A673 (cell line): ENCODE measurements around the gene SLC15A4.

ENCODE experiments used
- CTCF ChIP-seq: fragments of 300-800, 200-600 bp; sonication (generic); conservative IDR thresholded peaks from 2 replicates; pipeline ENCODE4 v1.5.1; 2017; ENCODE audit warnings: low read depth, mild to moderate bottlenecking, antibody characterized with exemption, low read length, moderate library complexity, mixed read lengths
- EZH2 ChIP-seq: fragments of 200-600 bp; sonication (generic); IDR thresholded peaks from 2 replicates; pipeline ENCODE4 v1.6.1; 2017; ENCODE audit warnings: borderline replicate concordance, low read depth, mild to moderate bottlenecking, mixed read lengths, antibody characterized with exemption, low read length; ENCODE audit not compliant: poor library complexity, severe bottlenecking

- TF ChIP-seq CTCF (no peak), EZH2 (no peak)
These were observed 32.9 kb downstream of the SLC15A4 start for GRCh38 chr12:128790653-128791373.
